Measurements from ENCODE around the gene TSPAN9.

Gene TSPAN9

GRCh38 chr12:3167636-3168035 is 90.5 kb downstream of the TSPAN9 start:
- no peak for DNase-seq

- DNase-seq, result peak; percentile 93
These were observed 91.3 kb downstream of the TSPAN9 start for GRCh38 chr12:3168223-3169221.

- peak; percentile 88 for DNase-seq
These were observed 93.4 kb downstream of the TSPAN9 start for GRCh38 chr12:3170423-3171194.

- DNase-seq, result no peak
These were observed 94.0 kb downstream of the TSPAN9 start for GRCh38 chr12:3171195-3171591.

GRCh38 chr12:3172124-3173007 is 95.2 kb downstream of the TSPAN9 start:
- no peak for DNase-seq

- no peak for DNase-seq
These were observed 95.9 kb downstream of the TSPAN9 start for GRCh38 chr12:3173008-3173553.

GRCh38 chr12:3173912-3174311 is 96.7 kb downstream of the TSPAN9 start:
- DNase-seq, result no peak

GRCh38 chr12:3175238-3175637 is 98.1 kb downstream of the TSPAN9 start:
- DNase-seq, result no peak

GRCh38 chr12:3176754-3177153 is 99.6 kb downstream of the TSPAN9 start:
- DNase-seq, result no peak

- no peak for DNase-seq
These were observed 100.7 kb downstream of the TSPAN9 start for GRCh38 chr12:3177778-3178425.

- DNase-seq, result no peak
These were observed 101.6 kb downstream of the TSPAN9 start for GRCh38 chr12:3178671-3179313.

GRCh38 chr12:3179731-3180130 is 102.6 kb downstream of the TSPAN9 start:
- DNase-seq, result no peak

GRCh38 chr12:3182426-3182825 is 105.2 kb downstream of the TSPAN9 start:
- no peak for DNase-seq

- DNase-seq, result no peak
These were observed 107.3 kb downstream of the TSPAN9 start for GRCh38 chr12:3184485-3184884.

- DNase-seq, result no peak
These were observed 108.2 kb downstream of the TSPAN9 start for GRCh38 chr12:3185260-3185870.

GRCh38 chr12:3186546-3187215 is 109.5 kb downstream of the TSPAN9 start:
- peak; percentile 28 for DNase-seq

GRCh38 chr12:3187846-3188770 is 110.9 kb downstream of the TSPAN9 start:
- DNase-seq, result no peak

- no peak for DNase-seq
These were observed 112.1 kb downstream of the TSPAN9 start for GRCh38 chr12:3189282-3189681.

GRCh38 chr12:3190101-3190500 is 112.9 kb downstream of the TSPAN9 start:
- DNase-seq, result no peak

Measured in fibroblast of skin of right quadriceps (primary cell).